Measurements from ENCODE around the gene GAGE12H. TPM values are rescaled to one million over a fixed set of nuclear protein-coding genes. Genes with fewer than 3 reads are reported as not detected.
"Not testable (repeated sequence)": the region's sequence is repeated elsewhere in the genome, so short reads cannot be mapped to it uniquely, and the experiment has no call there.

The GAGE12H gene, protein sequence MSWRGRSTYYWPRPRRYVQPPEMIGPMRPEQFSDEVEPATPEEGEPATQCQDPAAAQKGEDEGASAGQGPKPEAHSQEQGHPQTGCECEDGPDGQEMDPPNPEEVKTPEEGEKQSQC
- not detected for total RNA-seq
- polyA plus RNA-seq = not detected
- long read RNA-seq, donor 1 = 0 reads
- long read RNA-seq, donor 2 = 0 reads

- WGBS, 3 donors = no CpG with 5 or more reads among the region's 16 CpGs
- H3K4me3 ChIP-seq; ATAC-seq; H3K9me3 ChIP-seq; H3K36me3 ChIP-seq (ENCODE audit: insufficient read depth in 1 of 2, low read depth in 1 of 2); DNase-seq; H3K27me3 ChIP-seq (ENCODE audit: insufficient read depth in 3 of 3, low read length in 2 of 3); H3K27ac ChIP-seq; H3K4me1 ChIP-seq; intact Hi-C loops (cut with DNase I): not testable (repeated sequence)
These were observed at the start of gene GAGE12H for GRCh38 chrX:49579649-49580048. Gene GAGE12H (plus strand): TSS chrX:49579949. CDS start chrX:49581104, 1,155 bp downstream.

DNA sequence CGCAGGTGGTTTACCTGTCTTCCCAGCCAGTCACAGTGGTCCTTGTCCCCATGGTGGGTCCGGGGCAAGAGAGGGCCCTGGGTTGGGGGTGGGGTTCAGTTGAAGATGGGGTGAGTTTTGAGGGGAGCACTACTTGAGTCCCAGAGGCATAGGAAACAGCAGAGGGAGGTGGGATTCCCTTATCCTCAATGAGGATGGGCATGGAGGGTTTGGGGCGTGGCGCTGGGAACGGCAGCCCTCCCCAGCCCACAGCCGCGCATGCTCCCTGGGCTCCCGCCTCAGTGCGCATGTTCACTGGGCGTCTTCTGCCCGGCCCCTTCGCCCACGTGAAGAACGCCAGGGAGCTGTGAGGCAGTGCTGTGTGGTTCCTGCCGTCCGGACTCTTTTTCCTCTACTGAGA lies 47.9 kb upstream of the GAGE12H start, which contains the start of gene GAGE12C:
Gene GAGE12C (plus strand): TSS at position 301 of the 400 bp plus-strand sequence. CDS start 1,155 bp downstream, outside the sequence.
- intact Hi-C loops (cut with DNase I); H3K36me3 ChIP-seq (ENCODE audit: insufficient read depth in 1 of 2, low read depth in 1 of 2); H3K4me1 ChIP-seq; ATAC-seq; H3K27ac ChIP-seq; H3K4me3 ChIP-seq; DNase-seq; H3K9me3 ChIP-seq; H3K27me3 ChIP-seq (ENCODE audit: insufficient read depth in 3 of 3, low read length in 2 of 3): not testable (repeated sequence)
- WGBS, 3 donors = no CpG with 5 or more reads among the region's 16 CpGs

DNA sequence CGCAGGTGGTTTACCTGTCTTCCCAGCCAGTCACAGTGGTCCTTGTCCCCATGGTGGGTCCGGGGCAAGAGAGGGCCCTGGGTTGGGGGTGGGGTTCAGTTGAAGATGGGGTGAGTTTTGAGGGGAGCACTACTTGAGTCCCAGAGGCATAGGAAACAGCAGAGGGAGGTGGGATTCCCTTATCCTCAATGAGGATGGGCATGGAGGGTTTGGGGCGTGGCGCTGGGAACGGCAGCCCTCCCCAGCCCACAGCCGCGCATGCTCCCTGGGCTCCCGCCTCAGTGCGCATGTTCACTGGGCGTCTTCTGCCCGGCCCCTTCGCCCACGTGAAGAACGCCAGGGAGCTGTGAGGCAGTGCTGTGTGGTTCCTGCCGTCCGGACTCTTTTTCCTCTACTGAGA lies 38.3 kb upstream of the GAGE12H start, which contains the start of gene GAGE12D:
Gene GAGE12D (plus strand): TSS at position 301 of the 400 bp plus-strand sequence. CDS start 1,155 bp downstream, outside the sequence.
- ATAC-seq = not testable (repeated sequence)

DNA sequence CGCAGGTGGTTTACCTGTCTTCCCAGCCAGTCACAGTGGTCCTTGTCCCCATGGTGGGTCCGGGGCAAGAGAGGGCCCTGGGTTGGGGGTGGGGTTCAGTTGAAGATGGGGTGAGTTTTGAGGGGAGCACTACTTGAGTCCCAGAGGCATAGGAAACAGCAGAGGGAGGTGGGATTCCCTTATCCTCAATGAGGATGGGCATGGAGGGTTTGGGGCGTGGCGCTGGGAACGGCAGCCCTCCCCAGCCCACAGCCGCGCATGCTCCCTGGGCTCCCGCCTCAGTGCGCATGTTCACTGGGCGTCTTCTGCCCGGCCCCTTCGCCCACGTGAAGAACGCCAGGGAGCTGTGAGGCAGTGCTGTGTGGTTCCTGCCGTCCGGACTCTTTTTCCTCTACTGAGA lies 28.8 kb upstream of the GAGE12H start, which contains the start of gene GAGE12E:
Gene GAGE12E (plus strand): TSS at position 301 of the 400 bp plus-strand sequence. CDS start 1,155 bp downstream, outside the sequence.
- ATAC-seq; H3K9me3 ChIP-seq; H3K4me3 ChIP-seq; H3K36me3 ChIP-seq (ENCODE audit: insufficient read depth in 1 of 2, low read depth in 1 of 2); H3K27ac ChIP-seq; H3K4me1 ChIP-seq; H3K27me3 ChIP-seq (ENCODE audit: insufficient read depth in 3 of 3, low read length in 2 of 3); DNase-seq; intact Hi-C loops (cut with DNase I): not testable (repeated sequence)
- no CpG with 5 or more reads among the region's 16 CpGs for WGBS, 3 donors

More for the DNA sequence above, 38.3 kb upstream of the GAGE12H start, which contains the start of gene GAGE12D:
- no CpG with 5 or more reads among the region's 16 CpGs for WGBS, 3 donors
- H3K27me3 ChIP-seq (ENCODE audit: insufficient read depth in 3 of 3, low read length in 2 of 3); H3K4me1 ChIP-seq; DNase-seq; H3K27ac ChIP-seq; H3K4me3 ChIP-seq; intact Hi-C loops (cut with DNase I); H3K9me3 ChIP-seq; H3K36me3 ChIP-seq (ENCODE audit: insufficient read depth in 1 of 2, low read depth in 1 of 2): not testable (repeated sequence)

- H3K4me1 ChIP-seq; H3K36me3 ChIP-seq (ENCODE audit: insufficient read depth in 1 of 2, low read depth in 1 of 2); H3K4me3 ChIP-seq; H3K27me3 ChIP-seq (ENCODE audit: insufficient read depth in 3 of 3, low read length in 2 of 3); H3K27ac ChIP-seq; H3K9me3 ChIP-seq; ATAC-seq; DNase-seq; intact Hi-C loops (cut with DNase I): not testable (repeated sequence)
- no CpG with 5 or more reads among the region's 16 CpGs for WGBS, 3 donors
These were observed 19.2 kb upstream of the GAGE12H start, which contains the start of gene GAGE12F for GRCh38 chrX:49560542-49560941. Gene GAGE12F (plus strand): TSS chrX:49560842. CDS start chrX:49561997, 1,155 bp downstream.

GRCh38 chrX:49568728-49569127 lies 11.0 kb upstream of the GAGE12H start:
- H3K27me3 ChIP-seq (ENCODE audit: insufficient read depth in 3 of 3, low read length in 2 of 3); H3K27ac ChIP-seq; H3K36me3 ChIP-seq (ENCODE audit: insufficient read depth in 1 of 2, low read depth in 1 of 2); H3K4me3 ChIP-seq; H3K4me1 ChIP-seq; ATAC-seq; intact Hi-C loops (cut with DNase I); H3K9me3 ChIP-seq: not testable (repeated sequence)
- WGBS, 3 donors = no CpG with 5 or more reads among the region's 11 CpGs
- DNase-seq = peak in 1 of 2 donors; percentile 18

DNA sequence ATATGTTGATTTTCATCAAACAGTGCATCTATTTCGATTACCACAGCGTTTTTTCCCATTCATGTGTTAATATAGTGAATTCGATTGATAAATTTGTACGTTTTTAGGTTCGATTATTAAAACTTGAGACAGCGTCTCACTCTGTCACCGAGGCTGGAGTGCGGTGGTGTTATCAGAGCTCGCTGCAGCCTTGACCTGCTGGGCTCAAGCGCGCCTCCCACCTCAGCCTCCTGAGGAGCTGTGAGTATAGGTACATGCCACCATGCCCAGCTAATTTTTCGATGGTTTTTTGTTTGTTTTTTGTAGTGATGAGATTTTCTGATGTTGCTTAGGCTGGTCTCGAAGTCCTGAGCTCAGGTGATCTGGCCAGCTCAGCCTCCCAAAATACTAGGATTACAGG lies 10.6 kb upstream of the GAGE12H start:
- WGBS, 3 donors = no CpG with 5 or more reads among the region's 13 CpGs
- H3K9me3 ChIP-seq; intact Hi-C loops (cut with DNase I); H3K4me3 ChIP-seq; ATAC-seq; H3K36me3 ChIP-seq (ENCODE audit: insufficient read depth in 1 of 2, low read depth in 1 of 2); H3K4me1 ChIP-seq; H3K27me3 ChIP-seq (ENCODE audit: insufficient read depth in 3 of 3, low read length in 2 of 3); H3K27ac ChIP-seq: not testable (repeated sequence)
- DNase-seq = peak in 1 of 2 donors; percentile 12

GRCh38 chrX:49570100-49570499 lies 9.6 kb upstream of the GAGE12H start, which contains the start of gene GAGE12G:
Gene GAGE12G (plus strand): TSS chrX:49570400. CDS start chrX:49571555, 1,155 bp downstream.
- H3K4me1 ChIP-seq; H3K27ac ChIP-seq; H3K9me3 ChIP-seq; ATAC-seq; intact Hi-C loops (cut with DNase I); DNase-seq; H3K36me3 ChIP-seq (ENCODE audit: insufficient read depth in 1 of 2, low read depth in 1 of 2); H3K4me3 ChIP-seq; H3K27me3 ChIP-seq (ENCODE audit: insufficient read depth in 3 of 3, low read length in 2 of 3): not testable (repeated sequence)
- WGBS, 3 donors = no CpG with 5 or more reads among the region's 16 CpGs

- ATAC-seq; H3K4me3 ChIP-seq; H3K4me1 ChIP-seq; intact Hi-C loops (cut with DNase I); H3K36me3 ChIP-seq (ENCODE audit: insufficient read depth in 1 of 2, low read depth in 1 of 2); H3K9me3 ChIP-seq; H3K27ac ChIP-seq; DNase-seq; H3K27me3 ChIP-seq (ENCODE audit: insufficient read depth in 3 of 3, low read length in 2 of 3): not testable (repeated sequence)
- no CpG with 5 or more reads among the region's 16 CpGs for WGBS, 3 donors
These were observed 9.4 kb downstream of the GAGE12H start, which contains the start of gene GAGE2A for GRCh38 chrX:49589196-49589595. Gene GAGE2A (plus strand): TSS chrX:49589496. CDS start chrX:49590651, 1,155 bp downstream.

DNA sequence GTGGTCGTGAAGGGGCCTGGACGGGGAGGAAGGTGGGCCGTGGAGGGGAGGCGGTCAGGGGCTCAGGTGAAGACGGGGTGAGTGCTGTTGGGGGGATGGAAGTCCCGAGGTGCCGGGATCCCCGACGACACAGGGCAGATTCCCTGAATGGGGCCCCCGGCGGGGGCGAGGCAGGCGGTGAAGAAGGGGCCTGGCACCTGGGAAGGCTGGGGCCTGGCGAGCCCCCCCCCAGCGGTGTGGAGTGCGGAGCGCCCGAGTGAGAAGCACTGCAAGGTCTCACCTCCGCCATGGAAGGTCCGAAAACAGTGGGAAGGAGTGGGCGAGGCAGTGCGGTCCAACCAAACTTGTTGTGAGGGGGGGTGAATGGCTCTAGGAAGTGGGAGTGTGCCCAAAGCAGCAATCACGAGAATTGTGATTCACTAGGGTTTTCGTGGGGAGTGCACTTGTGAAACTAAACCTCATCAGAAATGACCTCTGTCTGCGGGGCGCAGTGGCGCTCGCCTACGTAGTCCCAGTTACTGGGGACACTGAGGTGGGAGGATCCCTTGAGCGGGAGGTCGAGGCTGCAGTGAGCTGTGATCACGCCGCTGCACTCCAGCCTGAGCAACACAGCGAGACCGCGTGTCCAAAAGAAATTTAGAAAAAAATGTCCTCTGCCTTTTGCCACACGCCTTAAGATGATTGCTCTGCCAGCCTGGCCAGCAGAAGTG lies 10.2 kb downstream of the GAGE12H start:
- intact Hi-C loops (cut with DNase I); H3K9me3 ChIP-seq; H3K27ac ChIP-seq; H3K27me3 ChIP-seq (ENCODE audit: insufficient read depth in 3 of 3, low read length in 2 of 3); H3K36me3 ChIP-seq (ENCODE audit: insufficient read depth in 1 of 2, low read depth in 1 of 2); H3K4me1 ChIP-seq; ATAC-seq; H3K4me3 ChIP-seq: not testable (repeated sequence)
- peak; percentile 17 to 65 for DNase-seq
- WGBS, 3 donors = 89 to 91% (median 90%) methylated on average over 23 to 25 of the region's 37 CpGs

DNA sequence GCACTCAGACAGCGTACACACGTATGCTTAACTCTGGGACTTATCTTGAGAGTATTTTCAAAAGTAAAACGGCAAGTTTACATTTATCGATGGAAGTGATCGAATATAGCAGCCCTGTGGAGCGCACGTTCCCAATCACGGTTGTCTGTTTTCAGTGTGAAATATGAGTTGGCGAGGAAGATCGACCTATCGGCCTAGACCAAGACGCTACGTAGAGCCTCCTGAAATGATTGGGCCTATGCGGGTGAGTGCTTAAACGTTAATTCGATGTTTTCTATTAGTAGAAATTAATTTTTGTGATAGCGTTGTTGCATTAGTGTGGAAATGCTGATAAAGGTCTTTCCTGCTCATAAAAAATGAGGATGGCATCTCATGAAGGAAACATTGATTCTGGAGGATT lies 10.7 kb downstream of the GAGE12H start:
- intact Hi-C loops (cut with DNase I); H3K4me1 ChIP-seq; DNase-seq; ATAC-seq; H3K36me3 ChIP-seq (ENCODE audit: insufficient read depth in 1 of 2, low read depth in 1 of 2); H3K4me3 ChIP-seq; H3K9me3 ChIP-seq; H3K27ac ChIP-seq; H3K27me3 ChIP-seq (ENCODE audit: insufficient read depth in 3 of 3, low read length in 2 of 3): not testable (repeated sequence)
- 87 to 93% (median 92%) methylated on average over 10 of the region's 17 CpGs for WGBS, 3 donors
